Esophagus muscularis mucosa (tissue), 4 donors: ENCODE measurements around the gene HMGN2. TPM values are rescaled to one million over a fixed set of nuclear protein-coding genes. Genes with fewer than 3 reads are reported as not detected.

Source experiments
- DNase-seq: peaks from one replicate; pipeline ENCODE4 v3.0.0-alpha.2; 2017; ENCODE audit errors: extremely low spot score
- H3K27ac ChIP-seq, 4 donors: fragments of 200-600 bp; sonication (generic); replicated peaks in 1 of 4; 1 replicate in 3 of 4; 2 replicates in 1 of 4; pipeline ENCODE4 v1.5.1; 2016 to 2019; ENCODE audit warnings: mild to moderate bottlenecking in 1 of 4
- H3K27me3 ChIP-seq, 4 donors: fragments of 200-600 bp; sonication (generic); one replicate each; pipeline versions ENCODE4 v1.5.1 to v1.6.0; 2016 to 2019
- H3K36me3 ChIP-seq, 4 donors: fragments of 200-600 bp; sonication (generic); one replicate each; pipeline ENCODE4 v1.5.1; 2016 to 2019
- H3K4me1 ChIP-seq, 4 donors: fragments of 200-600 bp; sonication (generic); one replicate each; pipeline ENCODE4 v1.5.1; 2016 to 2019
- H3K4me3 ChIP-seq, 4 donors: fragments of 200-600 bp; sonication (generic); 1 replicate in 2 of 4; 2 replicates in 2 of 4; pipeline ENCODE4 v1.5.1; 2016 to 2019; ENCODE audit warnings: mild to moderate bottlenecking in 4 of 4, moderate library complexity in 1 of 4
- H3K9me3 ChIP-seq, 4 donors: fragments of 200-600 bp; sonication (generic); 1 replicate in 3 of 4; 2 replicates in 1 of 4; pipeline ENCODE4 v1.5.1; 2016 to 2019
- EP300 ChIP-seq: sonication (generic); formaldehyde crosslinking; IDR thresholded peaks from one replicate; pipeline ENCODE4 v1.6.1; 2017; ENCODE audit warnings: antibody characterized with exemption
- POLR2A ChIP-seq: fragments of 450-650 bp; IDR thresholded peaks from one replicate; pipeline ENCODE4 v1.6.1; 2017; ENCODE audit warnings: antibody characterized with exemption, moderate library complexity, mild to moderate bottlenecking, low read depth
- POLR2AphosphoS5 ChIP-seq, 2 donors: sonication (generic); formaldehyde crosslinking; IDR thresholded peaks; one replicate each; pipeline ENCODE4 v1.6.1; 2017; ENCODE audit warnings: antibody characterized with exemption in 2 of 2
- WGBS: methylation state at CpG from one replicate; pipeline ENCODE4 v1.1.5; 2018; 5-methylcytosine and 5-hydroxymethylcytosine counted together
- intact Hi-C: fragments of 100-400 bp; cut with DNase I; formaldehyde crosslinking; loops from one replicate; pipeline ENCODE4 v1.15.1; 2023
- total RNA-seq, 4 donors: library from RNA; depleted of rRNA; stranded (reverse); fragments of >200 nt; gene quantifications; one replicate each; pipeline versions ENCODE4 v1.1.0 to v1.2.1, GENCODE V29; 2016
- TF ChIP-seq, protein P1 (sequence below), 3 experiments: fragments of 200-600 bp in 2 of 3; fragments of 450-650 bp in 1 of 3; sonication (generic) in 2 of 3; IDR thresholded peaks; one replicate each; pipeline ENCODE4 v1.5.1; 2017 to 2019; ENCODE audit warnings: antibody characterized with exemption in 3 of 3, mild to moderate bottlenecking in 2 of 3, moderate library complexity in 1 of 3

HMGN2 gene
- total RNA-seq, 4 donors from 2014 or later, result 124 to 263 (median 189) TPM

DNA sequence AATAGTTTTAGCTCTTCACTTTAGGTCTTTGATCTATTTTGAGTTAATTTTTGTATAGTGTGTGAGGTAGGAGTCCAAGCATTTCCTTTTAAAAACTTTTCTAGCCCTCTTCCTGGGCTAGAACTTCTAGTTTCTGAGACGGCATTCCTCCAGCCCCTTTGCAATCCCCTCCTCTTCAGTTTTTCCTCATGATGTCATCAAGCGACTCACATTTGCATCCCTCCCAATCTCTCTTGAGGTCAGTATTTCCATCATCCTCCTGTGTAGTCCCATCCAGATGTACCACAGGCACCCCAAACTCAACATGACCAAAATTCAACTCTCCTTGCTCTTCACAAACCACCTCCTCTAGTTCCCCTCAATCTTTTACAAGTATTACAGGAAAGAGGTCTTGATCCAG lies 10.7 kb downstream of the HMGN2 start:
- H3K4me1 ChIP-seq, result no peaks in the 10 kb centered on the region
- H3K9me3 ChIP-seq, result no peaks in the 10 kb centered on the region
- intact Hi-C loops, result no loop called here
- TF ChIP-seq POLR2A (no peak), EP300 (no peak), POLR2AphosphoS5 (IDR thresholded peaks at IDR 0.05) (no peak)
- TF ChIP-seq, protein P1, sequence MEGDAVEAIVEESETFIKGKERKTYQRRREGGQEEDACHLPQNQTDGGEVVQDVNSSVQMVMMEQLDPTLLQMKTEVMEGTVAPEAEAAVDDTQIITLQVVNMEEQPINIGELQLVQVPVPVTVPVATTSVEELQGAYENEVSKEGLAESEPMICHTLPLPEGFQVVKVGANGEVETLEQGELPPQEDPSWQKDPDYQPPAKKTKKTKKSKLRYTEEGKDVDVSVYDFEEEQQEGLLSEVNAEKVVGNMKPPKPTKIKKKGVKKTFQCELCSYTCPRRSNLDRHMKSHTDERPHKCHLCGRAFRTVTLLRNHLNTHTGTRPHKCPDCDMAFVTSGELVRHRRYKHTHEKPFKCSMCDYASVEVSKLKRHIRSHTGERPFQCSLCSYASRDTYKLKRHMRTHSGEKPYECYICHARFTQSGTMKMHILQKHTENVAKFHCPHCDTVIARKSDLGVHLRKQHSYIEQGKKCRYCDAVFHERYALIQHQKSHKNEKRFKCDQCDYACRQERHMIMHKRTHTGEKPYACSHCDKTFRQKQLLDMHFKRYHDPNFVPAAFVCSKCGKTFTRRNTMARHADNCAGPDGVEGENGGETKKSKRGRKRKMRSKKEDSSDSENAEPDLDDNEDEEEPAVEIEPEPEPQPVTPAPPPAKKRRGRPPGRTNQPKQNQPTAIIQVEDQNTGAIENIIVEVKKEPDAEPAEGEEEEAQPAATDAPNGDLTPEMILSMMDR (IDR thresholded peaks at IDR 0.05), result no peak
- no peak overlapping the region for H3K4me3 ChIP-seq
- H3K36me3 ChIP-seq, result peaks cover 10 to 27% (median 17%) of the 10 kb centered on the region in 4 donors
- H3K27ac ChIP-seq, result no peak overlapping the region
- no peak for DNase-seq
- WGBS, result 87% methylated on average over 2 of the region's 2 CpGs
- no peaks in the 10 kb centered on the region for H3K27me3 ChIP-seq

DNA sequence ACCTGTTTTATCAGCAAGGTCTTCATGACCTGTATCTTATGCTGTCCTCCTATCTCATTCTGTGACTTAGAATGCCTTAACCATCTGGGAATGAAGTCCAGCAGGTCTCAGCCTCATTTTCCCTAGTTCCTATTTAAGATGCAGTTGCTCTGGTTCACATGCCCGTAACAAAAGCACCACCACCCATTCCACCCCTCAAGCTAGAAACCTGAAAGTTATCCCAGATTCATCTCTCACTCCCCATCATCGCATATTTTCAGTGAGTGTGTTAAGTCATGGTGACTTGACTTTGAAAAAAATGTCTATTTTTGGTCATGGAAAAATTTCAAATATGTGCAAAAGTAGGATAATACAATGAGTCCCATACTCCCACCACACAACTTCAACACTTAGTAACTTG lies 11.7 kb downstream of the HMGN2 start:
- H3K4me1 ChIP-seq, result no peaks in the 10 kb centered on the region
- no peak overlapping the region for H3K4me3 ChIP-seq
- DNase-seq, result no peak
- H3K36me3 ChIP-seq, result peaks cover 10 to 18% (median 13%) of the 10 kb centered on the region in 4 donors
- H3K9me3 ChIP-seq, result no peaks in the 10 kb centered on the region
- H3K27me3 ChIP-seq, result no peaks in the 10 kb centered on the region
- intact Hi-C loops, result no loop called here
- no peak for TF ChIP-seq POLR2AphosphoS5 (IDR thresholded peaks at IDR 0.05)
- TF ChIP-seq, protein P1 (IDR thresholded peaks at IDR 0.05), result no peak
- no peak for TF ChIP-seq POLR2A
- no peak for TF ChIP-seq EP300
- 78% methylated on average over 2 of the region's 2 CpGs for WGBS
- no peak overlapping the region for H3K27ac ChIP-seq

DNA sequence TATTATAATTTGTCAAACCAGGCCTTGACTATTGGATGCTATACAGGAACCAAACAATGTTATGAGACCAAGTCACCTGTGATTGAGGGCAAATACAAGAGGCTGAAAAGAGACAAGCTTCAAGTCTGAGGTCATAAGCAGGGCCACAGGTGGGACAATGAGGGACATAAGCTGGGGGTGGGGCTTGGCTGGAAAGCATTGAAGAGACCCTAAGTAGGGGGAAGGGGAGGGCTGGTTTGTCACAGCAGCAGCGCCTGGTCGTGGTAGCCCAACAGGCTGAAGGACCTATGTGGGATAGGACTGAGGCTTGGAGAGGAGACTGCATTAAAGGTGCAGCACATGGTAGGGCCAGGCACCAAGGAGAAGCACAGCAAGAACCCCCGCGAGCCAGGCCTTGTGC lies 17.9 kb downstream of the HMGN2 start:
- TF ChIP-seq POLR2AphosphoS5 (IDR thresholded peaks at IDR 0.05), result no peak
- TF ChIP-seq EP300, result no peak
- no peak for TF ChIP-seq POLR2A
- TF ChIP-seq, protein P1 (IDR thresholded peaks at IDR 0.05), result no peak
- Histone ChIP-seq H3K4me3 (no peak overlapping the region), H3K9me3 (no peaks in the 10 kb centered on the region), H3K27me3 (no peaks in the 10 kb centered on the region), H3K27ac (no peak overlapping the region), H3K4me1 (no peaks in the 10 kb centered on the region), H3K36me3 (no peaks in the 10 kb centered on the region)
- intact Hi-C loops, result loop anchor here (10.0 kb wide), 1 partner anchor 105 kb away; no protein-coding TSS in a partner anchor
- no peak for DNase-seq
- WGBS, result 94% methylated on average over 4 of the region's 4 CpGs

DNA sequence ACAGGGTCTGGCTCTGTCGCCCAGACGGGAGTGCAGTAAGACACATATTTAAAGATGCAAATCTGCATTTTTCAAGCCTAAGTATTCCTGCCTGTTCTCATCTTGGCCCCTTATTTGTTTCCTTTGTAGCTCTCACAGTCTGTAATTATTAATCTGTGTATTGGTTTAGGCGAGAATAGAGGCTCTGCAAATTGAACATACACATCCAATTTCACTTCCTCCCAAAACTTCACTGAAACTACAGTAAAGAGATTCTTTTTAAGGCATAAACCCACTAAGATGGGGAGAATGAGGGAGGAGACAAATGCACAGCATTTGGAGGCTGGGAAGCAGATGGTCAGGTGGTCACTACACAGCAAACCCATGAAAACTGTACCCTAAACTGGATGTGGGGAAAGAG lies 21.0 kb downstream of the HMGN2 start:
- Histone ChIP-seq H3K4me3 (no peak overlapping the region), H3K9me3 (no peaks in the 10 kb centered on the region), H3K4me1 (peaks cover 0 to 5% (median 0%) of the 10 kb centered on the region in 4 donors), H3K27ac (no peak overlapping the region), H3K36me3 (no peaks in the 10 kb centered on the region), H3K27me3 (no peaks in the 10 kb centered on the region)
- DNase-seq, result no peak
- WGBS, result 70% methylated on average over 3 of the region's 3 CpGs
- no peak for TF ChIP-seq POLR2A
- TF ChIP-seq, protein P1 (IDR thresholded peaks at IDR 0.05), result no peak
- TF ChIP-seq EP300, result no peak
- TF ChIP-seq POLR2AphosphoS5 (IDR thresholded peaks at IDR 0.05), result no peak
- intact Hi-C loops, result loop anchor here (10.0 kb wide), 1 partner anchor 102 kb away; no protein-coding TSS in a partner anchor

DNA sequence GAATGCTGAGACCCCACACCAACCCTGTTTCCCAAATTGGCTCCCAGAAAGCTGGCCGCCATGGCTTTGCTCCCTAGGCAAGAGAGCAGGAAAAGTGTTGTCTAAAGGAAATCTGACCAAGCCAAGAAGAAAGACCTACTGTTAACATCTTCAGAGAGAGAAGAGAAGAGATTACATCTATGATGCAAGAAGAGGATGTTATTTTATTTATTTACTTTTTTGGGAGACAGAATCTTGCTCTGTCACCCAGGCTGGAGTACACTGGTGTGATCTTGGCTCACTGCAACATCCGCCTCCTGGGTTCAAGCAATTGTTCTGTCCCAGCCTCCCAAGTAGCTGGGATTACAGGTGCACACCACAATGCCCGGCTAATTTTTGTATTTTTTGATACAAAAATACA lies 21.7 kb downstream of the HMGN2 start:
- WGBS, result 96% methylated on average over 3 of the region's 3 CpGs

More for the DNA sequence above, 21.7 kb downstream of the HMGN2 start:
- no peak for DNase-seq
- H3K4me3 ChIP-seq, result no peak overlapping the region
- H3K27ac ChIP-seq, result no peak overlapping the region
- intact Hi-C loops, result loop anchor here (10.0 kb wide), 1 partner anchor 101 kb away; no protein-coding TSS in a partner anchor
- no peaks in the 10 kb centered on the region for H3K36me3 ChIP-seq
- H3K9me3 ChIP-seq, result no peaks in the 10 kb centered on the region
- no peaks in the 10 kb centered on the region for H3K27me3 ChIP-seq
- peaks cover 0 to 5% (median 0%) of the 10 kb centered on the region in 4 donors for H3K4me1 ChIP-seq
- TF ChIP-seq EP300 (no peak), POLR2AphosphoS5 (IDR thresholded peaks at IDR 0.05) (no peak), POLR2A (no peak)
- TF ChIP-seq, protein P1 (IDR thresholded peaks at IDR 0.05), result no peak
